ENCODE results near the gene VPS39. TPM values are rescaled to one million over a fixed set of nuclear protein-coding genes. Genes with fewer than 3 reads are reported as not detected.

The VPS39 gene
- total RNA-seq, 1 donor from 2014 or later = 91.9 TPM

DNA sequence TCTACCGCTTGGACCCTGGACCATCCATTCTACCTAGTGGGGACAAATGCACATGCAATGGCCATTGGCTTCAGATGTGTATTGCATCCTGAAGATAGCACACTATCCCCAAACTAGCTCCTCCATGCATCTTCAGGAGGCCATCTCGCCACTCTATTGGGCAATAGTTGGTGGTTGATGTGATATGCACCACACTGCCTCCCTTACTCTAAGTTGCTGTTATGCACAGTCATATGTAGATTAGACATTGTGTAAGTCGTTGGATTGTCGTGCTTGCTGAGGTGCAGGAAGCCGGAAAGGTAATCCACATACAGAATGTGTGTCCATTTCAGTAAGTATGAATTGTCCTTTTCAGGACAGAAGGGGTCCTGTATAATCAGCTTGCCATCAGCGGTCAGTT, 87.1 kb downstream of the VPS39 start:
- no peak for TF ChIP-seq CTCF (IDR thresholded peaks at IDR 0.05)
- H3K4me3 ChIP-seq = no peak overlapping the region
- no peak overlapping the region for H3K27ac ChIP-seq
- intact Hi-C loops (cut with DNase I) = no loop called here
- H3K36me3 ChIP-seq = no peaks in the 10 kb centered on the region
- DNase-seq (ENCODE audit: low spot score in 2 of 2) = no peak
- no peaks in the 10 kb centered on the region for H3K9me3 ChIP-seq
- no peaks in the 10 kb centered on the region for H3K27me3 ChIP-seq
- no peaks in the 10 kb centered on the region for H3K4me1 ChIP-seq

- Histone ChIP-seq H3K4me3 (no peak overlapping the region), H3K4me1 (no peaks in the 10 kb centered on the region), H3K9me3 (no peaks in the 10 kb centered on the region), H3K36me3 (no peaks in the 10 kb centered on the region), H3K27me3 (no peaks in the 10 kb centered on the region), H3K27ac (no peak overlapping the region)
- DNase-seq (ENCODE audit: low spot score in 2 of 2) = no peak
- no peak for TF ChIP-seq CTCF (IDR thresholded peaks at IDR 0.05)
- intact Hi-C loops (cut with DNase I) = no loop called here
Measured at GRCh38 chr15:42120285-42120684, 87.8 kb downstream of the VPS39 start.

DNA sequence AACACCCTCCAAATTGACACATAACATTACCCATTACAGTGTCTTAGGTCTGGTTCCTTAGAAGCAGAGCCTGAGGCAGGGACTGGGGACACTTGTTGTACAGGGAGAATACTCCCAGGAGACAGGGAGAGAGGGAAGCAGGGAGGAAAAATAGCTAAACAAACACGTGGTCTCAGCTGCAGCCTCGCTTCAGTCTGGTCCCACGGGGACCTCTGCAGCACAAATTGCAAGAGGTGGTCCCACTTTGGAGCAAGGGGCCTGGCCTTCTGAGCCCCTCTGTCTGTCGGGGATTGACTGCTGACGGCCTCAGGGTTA, 88.7 kb downstream of the VPS39 start:
- no peaks in the 10 kb centered on the region for H3K36me3 ChIP-seq
- H3K4me1 ChIP-seq = no peaks in the 10 kb centered on the region
- intact Hi-C loops (cut with DNase I) = no loop called here
- H3K4me3 ChIP-seq = no peak overlapping the region
- DNase-seq (ENCODE audit: low spot score in 2 of 2) = no peak
- no peak overlapping the region for H3K27ac ChIP-seq
- no peak for TF ChIP-seq CTCF (IDR thresholded peaks at IDR 0.05)
- no peaks in the 10 kb centered on the region for H3K27me3 ChIP-seq
- H3K9me3 ChIP-seq = no peaks in the 10 kb centered on the region

DNA sequence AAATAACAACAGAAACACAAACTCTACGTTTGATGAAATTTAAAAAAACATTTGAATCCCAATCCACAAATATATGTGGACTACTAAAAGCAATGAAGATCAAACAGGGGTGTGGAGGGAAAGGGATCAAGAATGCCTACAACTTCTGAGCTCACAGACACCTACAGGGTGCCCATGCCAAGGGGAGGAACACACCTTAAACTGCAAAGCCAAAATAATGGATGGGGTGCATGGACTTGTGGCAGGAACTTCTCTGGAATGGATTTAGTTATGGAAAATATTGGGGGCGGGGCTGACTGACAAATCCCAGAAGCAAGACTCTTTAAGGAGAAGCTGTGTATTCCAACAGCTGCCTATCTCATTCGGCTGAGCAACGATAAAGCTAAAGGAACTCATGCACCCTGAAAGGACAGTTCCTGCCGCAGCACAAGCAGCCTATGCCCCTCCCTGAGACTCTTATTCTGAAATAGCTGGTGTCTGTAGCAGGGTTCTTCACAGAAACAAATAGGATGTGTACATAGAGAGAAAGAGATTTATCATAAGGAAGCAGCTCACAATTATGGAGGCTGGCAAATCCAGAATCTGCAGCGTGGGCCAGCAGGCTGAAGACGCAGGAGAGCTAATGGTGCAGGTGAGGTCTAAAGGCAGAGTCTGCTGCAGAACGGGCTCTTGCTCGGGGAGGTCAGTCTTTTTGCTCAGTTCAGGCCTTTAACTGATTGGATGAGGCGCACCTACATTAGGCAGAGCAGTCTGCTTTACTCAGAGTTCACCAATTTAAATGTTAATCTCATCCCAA, 89.3 kb downstream of the VPS39 start:
- no peak for DNase-seq (ENCODE audit: low spot score in 2 of 2)
- intact Hi-C loops (cut with DNase I) = no loop called here
- H3K4me3 ChIP-seq = no peak overlapping the region
- no peaks in the 10 kb centered on the region for H3K27me3 ChIP-seq
- no peaks in the 10 kb centered on the region for H3K9me3 ChIP-seq
- no peaks in the 10 kb centered on the region for H3K4me1 ChIP-seq
- no peaks in the 10 kb centered on the region for H3K36me3 ChIP-seq
- TF ChIP-seq CTCF (IDR thresholded peaks at IDR 0.05) = no peak
- no peak overlapping the region for H3K27ac ChIP-seq

GRCh38 chr15:42111924-42112323, 96.2 kb downstream of the VPS39 start:
- no peak for TF ChIP-seq CTCF (IDR thresholded peaks at IDR 0.05)
- no peaks in the 10 kb centered on the region for H3K36me3 ChIP-seq
- intact Hi-C loops (cut with DNase I) = no loop called here

DNA sequence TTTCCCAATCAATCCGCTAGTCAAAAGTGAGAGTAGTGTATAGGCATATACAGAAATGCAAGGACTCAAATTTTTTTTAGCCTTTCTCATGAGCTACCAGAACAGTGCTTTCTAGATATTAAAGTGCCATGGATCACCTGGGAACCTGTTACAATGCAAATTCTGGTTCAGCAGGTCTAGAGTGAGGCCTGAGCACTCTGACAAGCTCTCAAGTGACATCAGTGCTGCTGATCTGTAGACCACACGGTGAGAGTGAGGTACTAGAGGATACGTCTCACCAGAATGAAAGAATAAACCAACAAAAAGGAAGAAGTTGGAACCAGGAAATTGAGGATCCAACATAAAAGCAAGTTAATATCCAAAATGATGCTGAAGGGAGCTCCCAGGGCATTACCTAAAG, 97.7 kb downstream of the VPS39 start:
- Histone ChIP-seq H3K27me3 (no peaks in the 10 kb centered on the region), H3K4me1 (no peaks in the 10 kb centered on the region), H3K36me3 (no peaks in the 10 kb centered on the region), H3K4me3 (no peak overlapping the region), H3K27ac (no peak overlapping the region), H3K9me3 (no peaks in the 10 kb centered on the region)
- intact Hi-C loops (cut with DNase I) = no loop called here
- DNase-seq (ENCODE audit: low spot score in 2 of 2) = no peak
- TF ChIP-seq CTCF (IDR thresholded peaks at IDR 0.05) = no peak

More at GRCh38 chr15:42111924-42112323, 96.2 kb downstream of the VPS39 start:
- Histone ChIP-seq H3K4me3 (no peak overlapping the region), H3K27ac (no peak overlapping the region), H3K9me3 (no peaks in the 10 kb centered on the region), H3K27me3 (no peaks in the 10 kb centered on the region), H3K4me1 (no peaks in the 10 kb centered on the region)
- DNase-seq (ENCODE audit: low spot score in 2 of 2) = no peak

Measured in ascending aorta (tissue), 2 donors.